Dermis blood vessel endothelial cell (primary cell): ENCODE data around the gene FGGY. TPM values are rescaled to one million over a fixed set of nuclear protein-coding genes. Genes with fewer than 3 reads are reported as not detected.
A peak's percentile ranks its signal among the peaks of the same experiment; 100 is the strongest.
"Not testable (repeated sequence)": the region's sequence is repeated elsewhere in the genome, so short reads cannot be mapped to it uniquely, and the experiment has no call there.

Experiments used
- DNase-seq: peaks from one replicate; pipeline ENCODE4 v3.0.0; 2010
- total RNA-seq: library from RNA; depleted of rRNA; stranded (reverse); fragments of >200 nt; gene quantifications from 2 replicates; pipeline ENCODE4 v1.2.3, GENCODE V29; 2014

Gene FGGY
- total RNA-seq, 1 donor from 2014 or later = 7.3 TPM

DNA sequence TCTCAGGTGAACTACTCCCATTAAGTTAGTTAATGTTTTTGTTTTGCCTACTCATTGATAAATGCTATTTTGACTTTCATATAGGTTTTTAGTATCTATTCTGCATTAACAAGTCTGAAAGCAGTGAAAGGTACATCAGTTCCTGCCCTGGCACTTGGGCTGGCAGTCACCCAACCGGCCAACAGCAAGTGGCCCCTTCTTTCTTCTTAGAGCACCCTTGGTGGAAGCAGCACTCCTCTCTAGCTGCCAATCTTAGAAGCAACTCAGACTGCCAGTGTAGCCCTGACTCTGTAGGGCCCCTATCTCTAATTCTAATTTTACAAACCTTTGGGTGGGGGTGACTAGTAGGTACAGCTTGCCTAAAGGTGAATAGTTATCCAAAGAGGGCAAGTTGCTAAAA lies 155.7 kb downstream of the FGGY start:
- no peak for DNase-seq

DNA sequence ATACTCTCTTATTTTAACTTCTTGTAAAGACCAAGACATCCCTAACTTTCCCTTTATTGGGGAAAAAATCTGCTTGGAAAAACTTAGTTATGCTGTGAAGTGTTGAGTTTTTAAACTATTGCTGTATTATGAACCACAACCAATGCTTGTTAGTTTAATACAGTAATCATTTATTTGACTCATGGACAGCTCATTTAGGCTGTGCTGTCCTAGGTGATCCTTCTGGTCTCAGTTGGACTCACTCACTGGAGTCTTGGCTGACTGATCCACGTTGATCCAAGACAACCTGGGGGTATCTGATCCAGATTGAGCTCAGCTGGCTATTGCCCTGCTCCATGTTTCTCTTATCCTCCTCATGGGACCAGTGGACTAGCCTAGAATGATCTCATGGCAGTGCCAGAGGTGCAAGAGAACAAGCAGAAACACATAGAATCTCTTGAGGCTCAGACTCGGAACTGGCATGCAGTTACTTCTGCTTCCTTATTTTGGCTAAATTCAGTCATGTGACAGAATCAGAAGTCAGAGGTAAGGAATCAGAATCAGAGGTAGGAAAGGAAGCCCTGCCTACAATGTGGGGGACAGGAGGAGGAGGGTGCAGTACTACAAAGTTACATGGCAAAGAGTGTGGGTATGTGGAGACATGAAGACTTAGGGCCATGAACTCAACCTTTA lies 156.5 kb downstream of the FGGY start:
- no peak for DNase-seq

DNA sequence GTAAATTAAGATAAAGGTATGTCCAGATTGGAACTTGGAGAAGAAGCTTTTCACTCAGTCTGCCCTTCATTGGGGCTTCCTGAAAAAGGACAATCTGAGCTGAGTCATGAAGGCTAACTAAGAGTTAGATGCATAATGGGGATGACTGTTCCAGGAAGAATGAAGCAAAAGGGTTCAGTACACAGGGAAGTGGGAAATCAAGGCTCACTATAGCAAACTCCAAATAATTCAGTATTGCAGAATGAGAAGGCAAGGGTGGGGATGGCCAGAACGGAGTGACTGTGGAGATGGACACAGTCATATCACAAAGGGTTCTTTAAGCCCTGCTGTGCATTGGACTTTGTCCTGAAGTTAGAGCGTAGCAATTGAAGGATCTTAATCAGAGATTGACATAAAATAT lies 158.3 kb downstream of the FGGY start:
- DNase-seq = peak; percentile 46

DNA sequence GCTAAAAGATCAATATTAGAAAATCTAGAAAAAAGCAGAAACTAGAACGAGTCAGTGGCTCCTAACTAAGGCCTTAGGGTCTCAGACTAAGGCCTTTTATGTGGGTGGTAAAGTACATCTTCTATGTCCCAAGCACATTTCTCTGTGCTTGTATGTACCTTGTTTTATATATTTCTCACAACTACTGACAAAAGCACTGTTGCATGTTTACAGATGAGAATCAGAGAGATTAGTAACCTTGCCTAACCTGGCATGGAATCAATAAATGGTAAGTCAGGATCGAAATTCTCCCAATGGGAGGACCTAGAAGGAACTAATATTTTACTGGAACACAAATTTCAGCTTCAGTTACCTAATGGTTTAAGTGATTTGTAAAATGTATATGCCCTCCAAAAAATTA lies 160.9 kb downstream of the FGGY start:
- DNase-seq = no peak

DNA sequence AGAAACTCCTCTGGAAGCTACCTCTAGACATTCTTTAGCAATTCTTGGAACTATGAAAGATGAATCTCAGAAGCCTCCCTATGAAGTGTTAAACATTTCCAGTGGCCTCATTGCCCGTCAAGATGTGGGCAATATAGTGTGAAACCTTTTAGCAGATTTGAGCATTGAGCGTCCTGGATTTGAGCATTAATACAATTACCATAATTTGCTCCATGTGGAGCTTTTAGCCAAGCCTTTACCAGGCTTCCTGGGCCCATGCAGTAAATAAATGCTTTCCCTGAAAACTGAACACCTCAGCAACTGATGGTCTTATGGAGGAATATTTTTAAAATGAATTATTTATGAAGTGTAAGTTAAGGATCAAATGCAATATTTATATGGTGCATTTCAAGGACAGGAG lies 162.0 kb downstream of the FGGY start:
- no peak for DNase-seq

DNA sequence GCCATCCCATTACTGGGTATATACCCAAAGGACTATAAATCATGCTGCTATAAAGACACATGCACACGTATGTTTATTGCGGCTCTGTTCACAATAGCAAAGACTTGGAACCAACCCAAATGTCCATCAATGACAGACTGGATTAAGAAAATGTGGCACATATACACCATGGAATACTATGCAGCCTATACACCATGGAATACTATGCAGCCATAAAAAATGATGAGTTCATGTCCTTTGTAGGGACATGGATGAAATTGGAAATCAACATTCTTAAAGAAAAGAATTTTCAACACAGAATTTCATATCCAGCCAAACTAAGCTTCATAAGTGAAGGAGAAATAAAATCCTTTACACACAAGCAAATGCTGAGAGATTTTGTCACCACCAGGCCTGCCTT lies 166.0 kb downstream of the FGGY start:
- not testable (repeated sequence) for DNase-seq

DNA sequence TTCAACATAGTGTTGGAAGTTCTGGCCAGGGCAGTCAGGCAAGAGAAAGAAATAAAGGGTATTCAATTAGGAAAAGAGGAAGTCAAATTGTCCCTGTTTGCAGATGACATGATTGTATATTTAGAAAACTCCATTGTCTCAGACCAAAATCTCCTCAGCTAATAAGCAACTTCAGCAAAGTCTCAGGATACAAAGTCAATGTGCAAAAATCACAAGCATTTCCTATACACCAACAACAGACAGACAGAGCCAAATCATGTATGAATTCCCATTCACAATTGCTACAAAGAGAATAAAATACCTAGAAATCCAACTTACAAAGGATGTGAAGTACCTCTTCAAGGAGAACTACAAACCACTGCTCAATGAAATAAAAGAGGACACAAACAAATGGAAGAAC lies 168.6 kb downstream of the FGGY start:
- peak; percentile 79 for DNase-seq

DNA sequence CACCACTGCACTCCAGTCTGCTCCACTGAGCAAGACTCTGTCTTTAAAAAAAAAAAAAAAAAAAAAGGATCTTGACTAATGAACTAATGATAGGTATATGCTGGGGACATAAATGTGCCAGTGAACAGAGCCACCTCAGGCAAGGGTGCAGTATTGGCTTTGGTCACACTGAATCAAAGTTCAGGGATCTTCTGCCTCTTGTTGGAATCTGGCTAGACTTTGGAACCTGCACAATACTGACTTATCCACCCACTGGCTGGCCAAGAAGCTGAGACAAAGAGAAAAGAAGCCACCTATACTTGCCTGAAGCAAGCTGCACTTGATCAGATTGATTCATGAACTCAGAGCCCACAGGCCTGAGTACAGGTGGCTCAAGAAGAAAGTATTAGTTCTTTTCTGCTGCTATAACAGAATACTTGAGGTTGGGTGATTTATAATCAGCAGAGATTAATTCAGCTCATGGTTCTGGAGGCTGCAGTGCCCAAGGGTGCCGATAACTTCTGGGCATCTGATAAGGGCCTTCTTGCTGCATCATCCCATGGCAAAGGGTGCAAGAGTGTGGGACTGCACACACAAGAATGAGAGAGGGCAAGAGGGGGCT lies 172.0 kb downstream of the FGGY start:
- no peak for DNase-seq

DNA sequence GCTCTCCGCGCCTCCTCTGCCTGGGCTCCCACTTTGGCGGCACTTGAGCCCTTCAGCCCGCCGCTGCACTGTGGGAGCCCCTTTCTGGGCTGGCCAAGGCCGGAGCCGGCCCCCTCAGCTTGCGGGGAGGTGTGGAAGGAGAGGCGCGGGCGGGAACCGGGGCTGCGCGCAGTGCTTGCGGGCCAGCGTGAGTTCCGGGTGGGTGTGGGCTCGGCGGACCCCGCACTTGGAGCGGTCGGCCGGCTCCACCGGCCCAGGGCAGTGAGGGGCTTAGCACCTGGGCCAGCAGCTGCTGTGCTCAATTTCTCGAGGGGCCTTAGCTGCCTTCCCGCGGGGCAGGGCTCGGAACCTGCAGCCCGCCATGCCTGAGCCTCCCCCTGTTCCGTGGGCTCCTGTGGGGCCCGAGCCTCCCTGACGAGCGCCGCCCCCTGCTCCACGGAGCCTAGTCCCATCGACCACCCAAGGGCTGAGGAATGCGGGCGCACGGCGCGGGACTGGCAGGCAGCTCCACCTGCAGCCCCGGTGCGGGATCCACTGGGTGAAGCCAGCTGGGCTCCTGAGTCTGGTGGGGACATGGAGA lies 175.2 kb downstream of the FGGY start:
- not testable (repeated sequence) for DNase-seq

DNA sequence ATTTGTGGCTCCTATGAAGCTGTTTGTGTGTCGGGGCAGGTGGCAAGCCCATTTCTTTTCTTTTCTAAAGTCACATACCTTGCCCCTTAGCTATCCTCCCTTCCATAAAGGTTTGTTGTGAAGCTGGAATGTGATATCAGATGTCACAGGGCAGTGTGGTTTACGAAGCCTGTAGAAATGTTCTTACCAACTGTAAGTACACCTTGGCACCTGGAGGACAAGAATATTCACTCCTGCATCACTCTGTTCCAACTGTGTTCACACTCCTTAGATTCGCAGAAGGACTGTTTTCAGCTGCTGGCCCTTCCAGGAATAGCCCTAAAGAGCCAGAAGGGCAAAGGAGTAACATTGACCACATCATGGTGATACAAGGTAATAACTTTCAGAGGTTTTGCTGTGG lies 176.9 kb downstream of the FGGY start:
- no peak for DNase-seq

DNA sequence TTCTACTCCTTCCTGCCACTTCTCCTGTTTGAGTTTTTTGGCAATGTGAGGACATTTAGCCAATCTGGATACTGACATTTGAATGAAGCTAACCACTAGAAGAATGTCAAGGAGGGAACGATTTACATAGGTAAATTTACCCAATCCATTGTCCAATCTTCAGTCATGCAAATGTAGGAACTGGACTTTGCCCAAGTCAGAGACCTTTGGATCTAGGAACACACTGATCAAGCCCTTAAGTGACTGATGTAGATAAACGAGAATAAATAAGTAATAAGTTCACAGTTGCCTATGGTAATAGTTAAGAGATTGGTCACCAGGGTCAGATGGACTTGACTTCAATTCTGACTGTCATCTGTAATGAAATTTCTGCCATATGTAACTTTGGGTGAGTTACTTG lies 177.6 kb downstream of the FGGY start:
- no peak for DNase-seq

DNA sequence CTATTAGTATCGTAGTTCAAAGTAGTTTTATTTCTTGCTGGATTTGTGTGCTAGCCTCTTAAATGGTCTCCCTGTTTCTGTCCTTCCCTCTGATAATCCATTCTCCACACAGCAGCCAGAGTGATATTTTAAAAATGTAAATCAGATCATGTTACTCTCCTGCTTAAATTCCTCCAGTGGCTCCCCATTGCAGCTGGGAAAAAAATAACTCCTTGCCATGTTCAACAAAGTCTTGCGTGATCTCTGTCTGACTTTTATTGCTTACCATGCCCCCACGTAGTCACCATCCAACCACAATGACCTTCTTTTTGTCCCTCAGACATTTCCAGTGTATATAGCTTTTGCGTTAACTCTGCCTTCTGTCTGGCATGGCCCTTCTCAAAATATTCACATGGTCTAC lies 178.8 kb downstream of the FGGY start:
- no peak for DNase-seq

DNA sequence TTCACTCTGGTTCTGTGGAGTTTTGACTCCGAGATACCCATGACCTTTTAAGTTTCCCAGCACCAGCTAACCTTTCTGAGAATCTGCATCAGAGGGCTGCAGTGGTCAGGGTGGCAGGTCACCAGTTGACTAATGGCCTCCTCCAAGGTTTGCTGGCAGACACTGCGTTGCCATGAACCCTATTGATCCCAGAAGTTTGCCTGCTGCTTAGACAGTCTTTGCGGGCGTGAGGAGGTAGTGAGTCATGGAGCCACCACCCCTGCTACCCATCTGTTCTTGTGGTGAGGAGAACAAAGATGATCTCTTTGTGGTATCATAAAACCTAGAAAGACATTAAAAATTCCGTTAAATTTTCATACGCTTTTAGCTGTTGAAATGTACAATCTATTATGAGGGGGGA lies 180.4 kb downstream of the FGGY start:
- DNase-seq = no peak

DNA sequence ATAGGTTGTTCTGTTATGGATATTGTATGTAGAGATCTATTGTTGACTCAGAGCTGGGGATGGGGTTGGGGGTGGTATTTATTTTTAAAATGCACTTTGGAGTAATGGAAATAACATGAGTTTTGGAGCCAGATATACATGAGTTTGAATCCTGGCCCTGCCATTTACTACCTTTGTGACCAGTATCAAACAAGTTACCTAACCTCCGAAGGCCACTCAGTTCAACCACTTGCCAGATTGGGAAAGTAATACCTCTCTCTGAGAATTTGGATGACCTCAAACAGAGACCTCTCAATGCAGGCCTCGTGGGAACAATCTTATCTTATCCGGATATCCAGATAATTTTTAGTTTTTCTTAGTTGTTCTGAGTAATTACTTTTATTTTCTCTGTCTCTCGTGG lies 181.0 kb downstream of the FGGY start:
- DNase-seq = no peak

DNA sequence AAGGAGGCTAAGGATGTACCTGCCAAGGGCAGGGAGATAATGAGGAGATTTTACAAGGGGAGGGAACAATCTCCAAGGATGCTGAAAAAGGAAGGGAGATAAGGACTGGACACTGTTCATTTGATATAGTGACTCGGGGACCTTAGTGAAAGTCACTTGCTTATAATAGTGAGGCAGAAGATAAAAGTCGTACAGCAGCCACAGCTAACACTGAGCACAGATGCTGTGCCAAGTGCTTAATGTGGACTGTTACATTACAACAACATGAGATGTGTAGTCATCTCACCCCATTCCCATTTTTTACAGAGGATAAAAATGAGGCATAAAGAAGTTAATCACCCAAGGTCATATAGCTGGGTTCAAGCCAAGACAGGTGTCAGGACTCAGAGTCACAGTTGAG lies 181.9 kb downstream of the FGGY start:
- DNase-seq = no peak

DNA sequence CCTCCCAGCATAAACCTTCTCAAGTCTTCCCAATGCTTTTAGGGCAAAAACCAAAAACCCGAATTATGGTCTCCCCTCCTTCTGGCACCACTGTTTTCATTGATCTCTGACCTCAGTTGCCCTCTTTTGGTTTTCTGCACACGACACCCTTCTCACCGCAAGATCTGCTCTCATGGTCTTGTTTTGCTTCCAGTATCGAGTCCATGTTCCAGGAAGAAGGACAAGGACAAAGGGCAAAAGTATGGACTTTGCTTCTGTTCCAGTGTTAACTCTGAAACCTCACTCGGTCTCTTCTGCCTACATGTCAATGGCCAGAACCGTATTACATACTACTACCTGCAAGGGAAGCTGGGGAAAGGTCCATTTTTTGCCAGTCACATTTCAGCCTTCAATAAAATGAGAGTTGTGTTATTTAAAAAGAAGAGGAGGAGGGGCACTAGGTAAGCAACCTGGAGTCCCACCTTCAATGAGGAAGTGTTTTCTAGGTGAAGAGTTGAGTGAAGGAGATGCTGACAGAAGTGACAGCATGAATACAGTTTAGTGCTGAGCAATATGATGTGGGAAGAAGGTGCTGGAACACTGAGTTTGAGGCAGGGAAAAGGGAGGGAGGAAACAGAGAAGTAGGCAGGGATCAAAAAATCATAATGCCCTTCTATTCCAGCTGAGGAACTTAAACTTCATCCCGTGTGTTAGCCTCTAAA lies 183.4 kb downstream of the FGGY start:
- no peak for DNase-seq

DNA sequence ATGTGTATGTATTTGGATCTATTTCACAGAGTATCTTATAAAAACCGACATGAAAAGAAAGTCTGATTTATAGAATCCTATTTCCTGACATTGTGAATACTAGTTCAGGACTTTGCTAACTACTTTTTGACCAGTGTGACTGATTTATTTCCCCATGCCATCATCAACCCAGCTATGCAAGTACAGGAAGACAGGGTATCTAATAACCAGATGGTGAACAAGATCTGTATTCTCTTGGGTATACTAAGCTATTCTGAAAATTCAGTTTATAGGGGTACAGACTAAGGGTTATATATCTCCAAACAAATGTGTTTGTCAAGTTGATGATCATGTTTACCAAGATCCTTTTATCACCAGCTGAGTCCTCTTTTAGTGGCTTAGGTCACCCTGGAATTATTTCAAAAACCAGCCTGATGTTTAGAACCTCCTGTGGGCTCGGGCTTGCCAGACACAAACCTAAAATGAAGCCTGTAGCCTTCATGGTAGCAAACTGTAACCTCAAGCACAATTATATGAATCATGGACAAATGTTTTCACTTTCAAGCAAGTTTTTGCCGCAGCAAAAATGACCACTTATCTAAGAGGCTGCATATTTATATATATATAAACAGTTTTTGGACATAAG lies 185.1 kb downstream of the FGGY start:
- DNase-seq = no peak

DNA sequence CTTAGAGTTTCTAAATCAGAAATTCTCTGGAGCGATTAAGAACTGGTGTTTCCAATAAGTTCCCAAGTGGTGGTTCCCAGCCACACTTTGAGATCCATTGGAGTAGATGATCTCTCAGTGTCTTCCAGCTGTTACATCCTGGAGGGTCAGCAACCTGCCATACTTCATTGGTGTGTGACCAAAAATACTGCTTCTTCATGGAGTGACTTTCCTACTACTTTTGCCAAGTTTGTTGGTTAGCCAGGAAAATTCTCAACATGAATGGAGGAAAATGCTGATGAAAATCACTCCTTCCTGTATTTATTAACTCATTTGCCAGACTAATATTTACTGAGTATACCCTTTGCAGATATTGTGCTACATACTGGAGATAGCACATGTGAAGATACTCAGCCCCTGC lies 186.1 kb downstream of the FGGY start:
- DNase-seq = peak; percentile 7

DNA sequence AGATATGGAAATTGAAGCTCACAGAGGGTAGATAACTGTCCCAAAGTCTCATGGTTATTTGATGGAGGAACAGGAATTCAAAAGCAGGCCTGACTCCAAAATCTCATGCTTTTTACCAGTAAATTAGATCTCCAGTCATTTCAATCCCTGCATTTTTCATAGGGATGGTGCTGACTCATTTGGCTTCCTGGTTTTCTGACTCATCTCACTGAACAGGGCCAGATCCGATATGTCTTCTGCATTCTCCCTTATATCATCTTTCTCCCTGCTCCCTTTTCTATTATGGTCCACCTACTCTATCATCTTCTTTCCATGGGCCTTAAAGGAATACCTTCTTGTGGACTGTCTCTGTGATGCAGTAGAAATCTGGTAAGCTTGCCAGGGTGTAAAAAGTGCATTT lies 187.2 kb downstream of the FGGY start:
- DNase-seq = peak; percentile 80

DNA sequence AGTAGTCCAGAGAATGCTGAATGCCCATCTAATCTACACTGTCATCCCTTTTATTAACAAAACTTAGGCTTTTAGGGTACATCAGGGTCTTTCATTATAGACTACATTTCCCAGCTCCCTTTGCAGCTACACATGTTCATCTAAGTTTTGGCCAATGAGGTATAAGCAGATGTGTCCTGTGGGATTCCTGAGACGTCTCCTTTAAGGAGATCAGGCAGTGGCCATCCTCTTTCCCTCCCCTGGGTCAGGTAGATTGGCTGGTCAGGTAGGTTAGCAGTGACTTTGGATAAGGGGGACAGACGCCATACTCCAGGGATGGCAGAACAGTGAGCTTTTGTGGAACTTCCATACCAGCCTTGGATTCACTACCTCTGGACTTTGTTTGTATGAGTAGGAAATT lies 188.3 kb downstream of the FGGY start:
- no peak for DNase-seq

DNA sequence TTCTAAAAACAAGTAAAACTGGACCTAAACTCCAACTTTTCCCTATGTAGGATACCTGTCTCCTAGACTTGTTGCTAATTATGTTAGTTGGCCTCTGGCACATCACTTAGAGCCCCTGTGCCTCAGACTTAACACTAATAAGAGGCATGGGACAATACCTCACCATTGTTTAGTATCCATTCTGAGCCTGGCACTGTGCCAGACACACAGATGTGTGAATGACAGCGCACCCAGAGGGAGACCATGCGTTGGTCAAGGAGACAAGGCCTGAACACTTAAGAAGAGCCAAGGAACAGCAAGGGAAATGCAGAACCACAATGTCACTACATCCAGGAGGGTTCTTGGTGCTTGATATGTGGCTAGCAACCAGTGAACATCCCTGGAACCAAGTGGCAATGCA lies 189.1 kb downstream of the FGGY start:
- peak; percentile 43 for DNase-seq

DNA sequence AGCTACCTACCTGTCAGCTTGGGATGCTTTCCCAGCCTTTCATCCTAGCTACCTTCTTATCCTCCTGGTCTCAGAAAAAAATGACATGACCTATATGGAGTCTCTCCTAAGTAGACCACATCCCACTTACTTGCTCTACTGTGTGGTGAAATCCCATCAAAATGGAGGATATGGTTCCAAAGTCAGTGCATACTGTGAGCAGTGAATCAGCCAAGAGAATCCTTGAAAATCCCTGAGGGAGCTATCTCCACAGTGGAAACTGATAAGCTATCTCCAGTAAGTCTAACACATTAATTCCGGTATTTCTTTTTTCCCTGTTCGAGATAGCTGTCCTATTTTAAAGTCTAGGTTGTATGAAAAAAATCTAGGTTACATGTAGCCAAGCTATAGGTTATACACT lies 189.7 kb downstream of the FGGY start:
- no peak for DNase-seq

DNA sequence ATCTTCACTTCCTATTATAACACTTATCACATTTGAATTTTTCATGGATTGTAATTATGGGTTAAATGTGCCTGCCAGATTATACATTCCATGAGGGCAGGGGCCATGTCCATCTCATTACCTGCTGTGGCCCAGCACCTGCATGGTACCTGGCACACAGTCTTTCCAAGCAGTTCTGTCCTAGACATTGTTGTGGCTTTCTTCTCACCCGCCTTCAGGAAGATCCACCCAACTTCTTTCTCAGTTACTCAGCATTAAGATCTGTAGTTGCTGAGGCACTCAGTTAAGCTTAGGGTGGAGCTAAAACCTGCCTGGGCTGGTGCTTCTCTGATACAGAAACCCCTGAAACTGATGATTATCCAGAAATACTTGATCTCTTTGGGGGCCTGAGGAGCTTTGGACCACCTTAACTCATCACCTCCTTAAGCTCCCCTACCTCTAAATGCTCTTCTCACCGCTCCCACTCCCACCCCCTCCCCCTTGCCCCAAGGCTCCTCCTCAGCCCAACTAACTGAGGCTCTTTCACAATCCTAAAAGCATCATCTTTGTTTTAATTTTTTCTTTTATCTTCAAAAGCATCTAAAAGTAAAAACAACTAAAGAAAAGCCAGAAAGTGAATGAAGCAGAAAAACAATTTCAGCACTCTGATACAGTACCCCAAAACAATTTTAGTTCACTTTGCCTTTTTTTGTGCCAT lies 190.6 kb downstream of the FGGY start:
- DNase-seq = no peak
